Measurements from ENCODE around the gene VSIG10L2.

The VSIG10L2 gene

GRCh38 chr11:125946712-125947418 is 1.0 kb downstream of the VSIG10L2 start:
- no peak for DNase-seq (ENCODE audit: extremely low read depth in 1 of 2, low read depth in 1 of 2)

GRCh38 chr11:125947419-125948277 is 1.8 kb downstream of the VSIG10L2 start:
- DNase-seq (ENCODE audit: extremely low read depth in 1 of 2, low read depth in 1 of 2) = no peak

GRCh38 chr11:125948278-125949051 is 2.6 kb downstream of the VSIG10L2 start:
- no peak for DNase-seq (ENCODE audit: extremely low read depth in 1 of 2, low read depth in 1 of 2)

GRCh38 chr11:125949271-125950177 is 3.7 kb downstream of the VSIG10L2 start:
- no peak for DNase-seq (ENCODE audit: extremely low read depth in 1 of 2, low read depth in 1 of 2)

DNA sequence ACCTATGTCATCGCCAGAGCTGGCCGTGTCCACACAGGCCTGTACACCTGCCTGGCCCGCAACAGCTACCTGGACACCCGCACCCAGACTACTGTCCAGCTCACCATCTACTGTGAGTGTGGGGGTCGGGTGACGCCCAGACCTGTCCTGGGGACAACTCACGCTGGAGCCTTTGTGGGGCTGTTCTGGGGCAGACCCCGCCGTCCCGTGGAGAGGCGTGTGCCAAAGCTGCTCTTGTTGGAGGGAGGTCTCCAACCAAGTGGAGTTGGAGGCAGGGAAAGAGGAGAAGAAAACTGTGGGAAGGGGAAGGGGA is 4.3 kb downstream of the VSIG10L2 start:
- DNase-seq (ENCODE audit: extremely low read depth in 1 of 2, low read depth in 1 of 2) = no peak

DNA sequence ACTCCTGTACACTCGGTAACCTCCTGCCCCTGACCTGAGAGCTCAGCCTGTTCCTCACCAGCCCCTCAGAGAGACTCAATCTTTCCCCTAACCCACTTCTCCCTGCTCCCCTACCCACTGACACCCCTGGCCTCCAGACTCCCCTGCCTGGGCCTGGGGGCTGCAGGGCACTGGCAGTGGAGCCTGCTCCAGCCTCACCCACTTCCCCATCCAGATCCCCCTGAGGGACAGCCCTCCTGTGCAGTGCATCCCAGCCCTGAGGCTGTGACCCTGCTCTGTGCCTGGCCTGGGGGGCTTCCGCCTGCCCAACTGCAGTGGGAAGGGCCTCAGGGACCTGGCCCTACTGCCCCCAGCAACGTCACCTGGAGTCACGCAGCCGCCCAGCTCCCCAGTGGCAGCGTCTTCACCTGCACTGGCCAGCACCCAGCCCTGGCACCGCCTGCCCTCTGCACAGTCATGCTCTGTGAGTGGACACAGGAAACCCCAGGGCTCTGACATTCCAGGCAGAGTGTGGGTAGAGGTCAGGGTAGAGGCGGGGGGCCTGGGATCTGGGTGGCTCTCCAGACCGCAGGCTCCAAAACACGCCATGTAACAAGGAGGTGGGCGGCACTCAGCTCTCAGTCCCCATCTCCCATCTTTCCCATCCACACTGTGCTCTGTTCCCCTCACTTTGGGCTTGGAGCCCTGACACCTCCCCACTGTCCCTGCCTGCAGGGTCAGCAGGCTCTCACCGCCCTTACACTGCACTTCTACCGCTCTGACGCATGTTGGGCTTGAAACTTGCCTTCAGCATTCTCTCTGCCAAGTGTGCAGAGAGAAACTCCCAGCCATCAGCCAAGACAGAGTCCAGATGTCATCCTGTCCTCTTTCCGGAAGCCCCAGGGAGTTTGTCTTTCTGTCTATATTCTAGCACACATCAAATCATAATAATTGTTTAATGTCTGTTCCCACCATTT is 5.1 kb downstream of the VSIG10L2 start:
- no peak for DNase-seq (ENCODE audit: extremely low read depth in 1 of 2, low read depth in 1 of 2)

GRCh38 chr11:125951731-125952130 is 5.9 kb downstream of the VSIG10L2 start:
- DNase-seq (ENCODE audit: extremely low read depth in 1 of 2, low read depth in 1 of 2) = no peak

DNA sequence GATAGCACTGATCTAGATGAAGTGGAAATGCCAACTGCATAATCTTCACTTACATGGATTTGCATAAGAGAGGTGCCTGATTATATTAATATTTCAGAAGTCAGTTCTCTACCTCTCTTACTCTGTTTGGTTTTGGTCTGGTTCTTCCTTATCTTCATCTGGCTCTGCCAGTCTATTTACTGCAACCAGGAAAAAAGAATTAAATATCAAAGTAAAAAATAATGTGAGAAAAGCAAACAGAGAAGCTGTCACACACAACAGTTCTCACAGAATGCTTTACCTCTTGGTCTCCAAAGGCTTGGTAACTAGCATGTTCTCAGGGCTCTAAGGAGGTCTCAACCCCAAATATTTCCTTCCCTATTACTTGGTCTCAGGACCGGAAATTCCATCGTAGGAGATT is 6.7 kb downstream of the VSIG10L2 start:
- DNase-seq (ENCODE audit: extremely low read depth in 1 of 2, low read depth in 1 of 2) = no peak

DNA sequence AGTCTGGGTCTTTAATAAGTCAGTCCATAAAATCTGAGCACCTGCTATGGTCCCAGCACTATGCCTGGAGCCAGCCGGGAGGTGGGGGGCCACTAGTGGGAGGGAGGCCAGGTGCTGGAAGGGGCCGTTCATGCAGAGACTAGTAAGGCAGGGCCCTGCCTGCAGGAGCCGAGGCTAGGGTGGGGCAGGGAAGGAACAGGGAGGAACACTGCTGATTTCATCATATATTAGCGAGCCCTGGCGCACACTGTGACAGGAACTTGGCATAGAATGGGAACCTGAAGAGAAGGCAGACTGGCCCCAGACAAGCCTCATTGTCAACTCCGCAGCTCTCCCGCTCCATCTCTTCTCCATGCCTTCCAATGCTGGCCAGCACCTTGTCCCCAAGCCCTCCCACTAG is 7.1 kb downstream of the VSIG10L2 start:
- no peak for DNase-seq (ENCODE audit: extremely low read depth in 1 of 2, low read depth in 1 of 2)

GRCh38 chr11:125953401-125953935 is 7.6 kb downstream of the VSIG10L2 start:
- DNase-seq (ENCODE audit: extremely low read depth in 1 of 2, low read depth in 1 of 2) = no peak

GRCh38 chr11:125954123-125954944 is 8.5 kb downstream of the VSIG10L2 start:
- no peak for DNase-seq (ENCODE audit: extremely low read depth in 1 of 2, low read depth in 1 of 2)

DNA sequence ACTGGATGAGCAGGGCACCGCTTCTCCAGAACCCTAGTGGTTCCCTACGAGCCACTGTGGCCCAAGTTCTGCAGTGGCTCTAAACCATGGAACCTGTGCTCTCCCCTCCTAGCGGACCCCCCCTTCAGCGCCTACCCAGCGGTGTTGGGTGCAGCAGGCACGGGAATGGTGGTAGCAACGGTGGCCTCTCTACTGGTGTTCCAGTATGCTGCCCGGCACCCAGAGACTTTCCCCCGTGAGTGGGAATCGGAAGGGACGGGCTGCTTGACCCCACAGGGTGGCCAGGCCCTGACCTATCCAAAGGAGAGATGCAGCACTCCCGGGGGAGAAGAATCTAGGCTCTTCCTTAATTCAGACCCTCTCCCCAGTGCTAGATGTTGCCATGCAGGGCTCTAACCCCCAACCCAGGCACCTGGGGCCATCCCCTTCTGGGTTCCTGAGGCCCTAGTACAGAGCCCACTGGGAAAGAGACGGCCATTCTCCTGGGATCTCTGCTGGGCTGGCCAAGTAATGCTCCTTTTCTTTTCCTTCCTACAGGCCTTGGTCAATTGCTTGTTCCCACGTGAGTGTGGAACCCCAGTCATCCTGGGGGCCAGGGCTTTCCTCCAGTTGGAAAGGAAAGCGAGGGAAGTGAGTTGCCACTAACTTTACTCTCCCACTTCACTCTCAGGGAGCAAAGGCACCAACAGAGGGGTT is 9.2 kb downstream of the VSIG10L2 start:
- DNase-seq (ENCODE audit: extremely low read depth in 1 of 2, low read depth in 1 of 2) = no peak

- no peak for DNase-seq (ENCODE audit: extremely low read depth in 1 of 2, low read depth in 1 of 2)
Observed at GRCh38 chr11:125955856-125956255, 10.0 kb downstream of the VSIG10L2 start.

GRCh38 chr11:125956391-125957134 is 10.7 kb downstream of the VSIG10L2 start:
- no peak for DNase-seq (ENCODE audit: extremely low read depth in 1 of 2, low read depth in 1 of 2)

GRCh38 chr11:125957618-125958332 is 11.9 kb downstream of the VSIG10L2 start:
- DNase-seq (ENCODE audit: extremely low read depth in 1 of 2, low read depth in 1 of 2) = no peak

GRCh38 chr11:125958872-125959400 is 13.1 kb downstream of the VSIG10L2 start:
- DNase-seq (ENCODE audit: extremely low read depth in 1 of 2, low read depth in 1 of 2) = no peak
